ELF-1 (cell line): ENCODE data around the gene SIRPG.

Experiments used
- DNase-seq: peaks from one replicate; pipeline ENCODE4 v3.0.0-alpha.2; 2016; ENCODE audit warnings: low read depth, low spot score

Gene SIRPG

DNA sequence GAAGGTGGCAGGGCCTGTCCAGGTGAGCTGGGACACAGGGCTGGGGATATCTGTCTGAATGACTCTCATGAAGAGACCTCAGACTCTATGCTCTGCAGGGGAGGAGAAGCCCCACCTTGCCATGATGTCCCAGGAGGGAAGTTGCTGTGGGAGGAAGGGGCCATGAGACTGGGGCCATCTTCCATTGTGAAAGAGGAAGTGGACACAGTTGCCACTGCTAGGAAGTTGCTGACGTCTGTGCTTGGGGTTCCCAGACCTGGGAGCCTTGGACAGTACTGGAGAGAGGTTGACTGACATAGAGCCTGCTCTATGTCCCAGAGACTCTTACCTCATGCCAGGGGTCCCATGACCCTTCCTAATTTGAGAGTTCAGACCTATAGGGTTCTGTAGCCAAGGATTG, 62.2 kb downstream of the SIRPG start:
- DNase-seq = no peak

DNA sequence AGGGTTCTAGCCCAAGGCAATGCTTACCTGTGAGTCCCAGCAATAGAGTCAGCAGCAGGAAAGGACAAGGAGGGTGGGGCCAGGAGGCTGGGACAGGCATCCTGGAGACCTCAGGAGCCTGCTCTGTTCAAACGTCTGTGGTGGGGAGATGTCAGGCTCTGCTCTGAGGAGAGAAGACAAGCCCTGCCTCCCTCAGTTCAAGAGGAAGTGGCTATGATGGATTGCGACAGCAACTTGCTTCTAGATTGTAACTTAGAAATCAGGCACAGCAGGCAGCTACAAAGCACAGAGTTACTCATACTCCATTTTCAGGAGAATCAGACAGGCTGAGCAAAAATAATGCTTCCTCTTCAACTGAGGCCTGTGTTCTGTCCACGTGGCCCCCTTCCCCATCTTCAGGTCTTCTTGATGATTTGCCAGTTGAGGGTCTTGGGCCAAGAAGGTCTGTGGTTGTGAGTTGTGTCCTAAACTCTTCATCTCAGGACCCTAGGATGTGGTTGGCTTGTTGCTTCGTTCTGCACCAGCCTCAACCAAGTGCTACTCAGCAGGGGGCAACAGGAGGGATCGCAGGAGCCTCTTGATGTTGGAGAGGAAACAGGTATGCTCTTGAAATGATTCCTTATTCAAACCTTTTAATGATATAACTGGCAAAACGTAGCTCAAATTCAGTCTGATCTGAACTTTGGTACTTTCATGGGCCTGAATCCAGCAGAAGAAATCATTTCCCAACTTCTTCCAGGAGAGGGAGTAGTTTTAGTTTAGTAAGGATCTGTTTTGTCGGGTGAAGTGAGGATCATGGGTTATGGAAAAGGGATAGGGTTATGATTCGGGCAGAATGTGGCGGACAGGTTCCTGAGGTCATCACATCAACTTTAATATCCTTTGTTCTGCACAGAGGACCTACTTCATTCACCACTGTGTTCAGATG, 68.8 kb downstream of the SIRPG start:
- no peak for DNase-seq

DNA sequence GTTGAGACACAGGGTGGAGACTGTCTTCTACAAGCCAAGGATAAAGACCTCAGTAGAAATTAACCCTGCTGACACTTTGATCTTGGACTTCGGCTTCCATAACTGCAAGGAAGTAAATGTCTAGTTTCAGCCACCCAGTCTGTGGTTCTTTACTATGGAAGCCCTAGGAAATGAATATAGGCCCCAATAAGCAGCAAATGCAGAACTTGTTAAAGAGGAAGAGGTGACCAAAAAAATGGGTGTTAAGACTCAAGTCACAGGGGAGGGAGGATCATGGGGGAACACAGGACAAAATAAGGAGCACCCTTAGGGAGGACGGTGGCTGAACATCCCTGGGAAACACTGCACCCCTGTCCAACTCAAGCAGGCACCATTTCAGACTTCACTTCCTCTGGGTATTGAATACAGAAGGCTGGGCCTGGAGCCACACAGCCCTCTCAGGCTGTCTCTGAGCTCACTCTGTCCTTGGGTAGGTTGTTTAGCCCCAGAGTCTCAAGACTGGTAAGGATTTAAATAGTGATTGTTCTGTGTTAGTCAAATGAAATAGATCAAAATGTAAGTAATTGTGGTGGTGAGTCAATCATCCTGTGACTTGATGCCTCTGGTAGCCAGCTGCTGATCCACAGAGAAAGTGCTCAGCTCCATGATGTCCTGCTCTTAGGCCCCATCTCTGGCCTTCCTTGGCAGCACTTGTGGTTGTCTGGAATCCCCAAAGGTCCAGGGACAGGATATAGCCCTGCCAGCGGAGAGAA, 69.6 kb downstream of the SIRPG start:
- DNase-seq = no peak

DNA sequence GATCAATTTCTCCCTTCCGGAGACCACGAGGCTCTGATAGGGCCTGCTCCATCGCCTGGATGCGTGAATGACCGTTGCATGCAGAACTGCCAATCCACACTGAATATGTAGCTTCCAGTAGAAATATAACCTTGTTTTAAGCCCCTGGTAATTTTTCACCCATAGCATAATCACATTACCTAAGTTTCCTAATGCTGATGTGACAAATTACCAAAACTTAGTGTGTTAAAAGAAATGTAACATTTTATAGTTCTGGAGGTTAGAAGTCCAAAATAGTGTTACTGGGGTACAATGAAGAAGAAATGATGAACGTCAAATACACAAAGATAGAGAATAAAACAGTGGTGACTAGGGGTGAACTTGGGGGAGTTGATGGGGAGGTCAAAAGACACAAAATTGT, 78.1 kb downstream of the SIRPG start:
- DNase-seq = no peak
